Neural cell (in vitro differentiated cells): Measurements from ENCODE around the gene SPDYE1.

ENCODE experiments used
- EP300 ChIP-seq: fragments of 450-650 bp; conservative IDR thresholded peaks from 2 replicates; pipeline ENCODE4 v1.6.1; 2014; ENCODE audit warnings: antibody characterized with exemption, mild to moderate bottlenecking, moderate library complexity; ENCODE audit not compliant: poor library complexity, severe bottlenecking
- EZH2 ChIP-seq: fragments of 200-600, 300-800 bp; shearing (Covaris generic), sonication (generic); IDR thresholded peaks from 2 replicates; pipeline ENCODE4 v1.6.1; 2014; ENCODE audit warnings: antibody characterized with exemption, low read length, borderline replicate concordance, mild to moderate bottlenecking; ENCODE audit not compliant: insufficient read depth, poor library complexity, severe bottlenecking
- MXI1 ChIP-seq: fragments of 450-650 bp; conservative IDR thresholded peaks from 2 replicates; pipeline ENCODE4 v1.6.1; 2014; ENCODE audit warnings: antibody characterized with exemption, mild to moderate bottlenecking; ENCODE audit not compliant: poor library complexity, severe bottlenecking
- RAD21 ChIP-seq: fragments of 450-650 bp; conservative IDR thresholded peaks from 2 replicates; pipeline ENCODE4 v1.6.1; 2014; ENCODE audit warnings: antibody characterized with exemption, mild to moderate bottlenecking, moderate library complexity
- TAF1 ChIP-seq: IDR thresholded peaks from 2 replicates; pipeline ENCODE4 v1.6.1; 2012; ENCODE audit warnings: low read depth
- TF ChIP-seq, protein P1 (sequence below): fragments of 450-650 bp; IDR thresholded peaks from 2 replicates; pipeline ENCODE4 v1.5.1; 2014; ENCODE audit warnings: antibody characterized with exemption, mild to moderate bottlenecking, moderate library complexity; ENCODE audit not compliant: poor library complexity, severe bottlenecking
- TF ChIP-seq, protein P2 (sequence below): IDR thresholded peaks from 2 replicates; pipeline ENCODE4 v1.6.1; 2012; ENCODE audit warnings: borderline replicate concordance

DNA sequence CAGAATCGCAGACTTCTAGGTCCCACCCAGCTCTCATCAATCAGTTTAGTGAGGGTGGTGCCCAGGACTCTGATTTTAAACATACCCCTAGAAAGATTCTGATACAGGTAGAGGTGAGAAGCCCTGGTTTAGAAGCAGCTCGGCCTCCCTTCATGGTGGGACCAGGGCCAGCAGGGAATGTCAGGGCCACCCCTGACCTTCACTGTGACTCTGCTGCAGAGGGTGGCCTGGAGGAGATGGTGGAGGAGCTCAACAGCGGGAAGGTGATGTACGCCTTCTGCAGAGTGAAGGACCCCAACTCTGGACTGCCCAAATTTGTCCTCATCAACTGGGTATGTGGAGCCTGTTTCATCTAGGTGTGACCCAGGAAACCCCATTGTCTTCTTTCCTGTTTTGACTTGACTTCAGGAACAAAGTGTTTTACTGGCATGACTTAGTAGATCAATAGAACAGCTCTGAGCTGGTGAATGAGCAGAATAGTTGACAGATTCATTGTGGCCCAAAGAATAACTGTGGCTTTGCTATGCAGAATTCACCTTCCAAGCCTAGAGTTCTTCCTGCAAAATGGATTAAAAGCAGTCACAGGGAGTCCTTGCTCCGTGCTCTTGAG is 54.0 kb downstream of the SPDYE1 start:
- TF ChIP-seq, protein P1, sequence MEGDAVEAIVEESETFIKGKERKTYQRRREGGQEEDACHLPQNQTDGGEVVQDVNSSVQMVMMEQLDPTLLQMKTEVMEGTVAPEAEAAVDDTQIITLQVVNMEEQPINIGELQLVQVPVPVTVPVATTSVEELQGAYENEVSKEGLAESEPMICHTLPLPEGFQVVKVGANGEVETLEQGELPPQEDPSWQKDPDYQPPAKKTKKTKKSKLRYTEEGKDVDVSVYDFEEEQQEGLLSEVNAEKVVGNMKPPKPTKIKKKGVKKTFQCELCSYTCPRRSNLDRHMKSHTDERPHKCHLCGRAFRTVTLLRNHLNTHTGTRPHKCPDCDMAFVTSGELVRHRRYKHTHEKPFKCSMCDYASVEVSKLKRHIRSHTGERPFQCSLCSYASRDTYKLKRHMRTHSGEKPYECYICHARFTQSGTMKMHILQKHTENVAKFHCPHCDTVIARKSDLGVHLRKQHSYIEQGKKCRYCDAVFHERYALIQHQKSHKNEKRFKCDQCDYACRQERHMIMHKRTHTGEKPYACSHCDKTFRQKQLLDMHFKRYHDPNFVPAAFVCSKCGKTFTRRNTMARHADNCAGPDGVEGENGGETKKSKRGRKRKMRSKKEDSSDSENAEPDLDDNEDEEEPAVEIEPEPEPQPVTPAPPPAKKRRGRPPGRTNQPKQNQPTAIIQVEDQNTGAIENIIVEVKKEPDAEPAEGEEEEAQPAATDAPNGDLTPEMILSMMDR = no peak
- TF ChIP-seq EP300 (no peak), RAD21 (no peak), EZH2 (no peak), TAF1 (no peak), MXI1 (no peak)
- TF ChIP-seq, protein P2, sequence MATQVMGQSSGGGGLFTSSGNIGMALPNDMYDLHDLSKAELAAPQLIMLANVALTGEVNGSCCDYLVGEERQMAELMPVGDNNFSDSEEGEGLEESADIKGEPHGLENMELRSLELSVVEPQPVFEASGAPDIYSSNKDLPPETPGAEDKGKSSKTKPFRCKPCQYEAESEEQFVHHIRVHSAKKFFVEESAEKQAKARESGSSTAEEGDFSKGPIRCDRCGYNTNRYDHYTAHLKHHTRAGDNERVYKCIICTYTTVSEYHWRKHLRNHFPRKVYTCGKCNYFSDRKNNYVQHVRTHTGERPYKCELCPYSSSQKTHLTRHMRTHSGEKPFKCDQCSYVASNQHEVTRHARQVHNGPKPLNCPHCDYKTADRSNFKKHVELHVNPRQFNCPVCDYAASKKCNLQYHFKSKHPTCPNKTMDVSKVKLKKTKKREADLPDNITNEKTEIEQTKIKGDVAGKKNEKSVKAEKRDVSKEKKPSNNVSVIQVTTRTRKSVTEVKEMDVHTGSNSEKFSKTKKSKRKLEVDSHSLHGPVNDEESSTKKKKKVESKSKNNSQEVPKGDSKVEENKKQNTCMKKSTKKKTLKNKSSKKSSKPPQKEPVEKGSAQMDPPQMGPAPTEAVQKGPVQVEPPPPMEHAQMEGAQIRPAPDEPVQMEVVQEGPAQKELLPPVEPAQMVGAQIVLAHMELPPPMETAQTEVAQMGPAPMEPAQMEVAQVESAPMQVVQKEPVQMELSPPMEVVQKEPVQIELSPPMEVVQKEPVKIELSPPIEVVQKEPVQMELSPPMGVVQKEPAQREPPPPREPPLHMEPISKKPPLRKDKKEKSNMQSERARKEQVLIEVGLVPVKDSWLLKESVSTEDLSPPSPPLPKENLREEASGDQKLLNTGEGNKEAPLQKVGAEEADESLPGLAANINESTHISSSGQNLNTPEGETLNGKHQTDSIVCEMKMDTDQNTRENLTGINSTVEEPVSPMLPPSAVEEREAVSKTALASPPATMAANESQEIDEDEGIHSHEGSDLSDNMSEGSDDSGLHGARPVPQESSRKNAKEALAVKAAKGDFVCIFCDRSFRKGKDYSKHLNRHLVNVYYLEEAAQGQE = no peak
